HAP-1 (cell line): ENCODE results near the gene ISLR2.

ENCODE experiments used
- DNase-seq, 2 experiments: peaks; one replicate each; pipeline ENCODE4 v3.0.0-alpha.2; 2016 to 2020; ENCODE audit warnings: low spot score in 2 of 2
- H3K27me3 ChIP-seq: fragments of 250-450 bp; sonication (Bioruptor Pico); 2 replicates; pipeline ENCODE4 v1.5.1; 2020; ENCODE audit warnings: low read depth, mild to moderate bottlenecking, moderate library complexity
- H3K36me3 ChIP-seq: fragments of 250-450 bp; sonication (Bioruptor Pico); replicated peaks from 2 replicates; pipeline ENCODE4 v1.5.1; 2020; ENCODE audit warnings: mild to moderate bottlenecking
- H3K4me1 ChIP-seq: fragments of 250-450 bp; sonication (Bioruptor Pico); 2 replicates; pipeline ENCODE4 v1.5.1; 2020; ENCODE audit warnings: mild to moderate bottlenecking
- H3K4me3 ChIP-seq: fragments of 250-450 bp; sonication (Bioruptor Pico); 2 replicates; pipeline ENCODE4 v1.5.1; 2020; ENCODE audit warnings: mild to moderate bottlenecking, moderate library complexity
- H3K9me3 ChIP-seq: fragments of 250-450 bp; sonication (Bioruptor Pico); 2 replicates; pipeline ENCODE4 v1.5.1; 2020; ENCODE audit warnings: mild to moderate bottlenecking, moderate library complexity
- in situ Hi-C: fragments of 300-500 bp; cut with MboI; formaldehyde crosslinking; loops from 3 replicates; pipeline ENCODE4 v1.14.3; 2020; ENCODE audit warnings: low sequenced_read_pairs, inconsistent platforms, mixed read lengths

Gene ISLR2

DNA sequence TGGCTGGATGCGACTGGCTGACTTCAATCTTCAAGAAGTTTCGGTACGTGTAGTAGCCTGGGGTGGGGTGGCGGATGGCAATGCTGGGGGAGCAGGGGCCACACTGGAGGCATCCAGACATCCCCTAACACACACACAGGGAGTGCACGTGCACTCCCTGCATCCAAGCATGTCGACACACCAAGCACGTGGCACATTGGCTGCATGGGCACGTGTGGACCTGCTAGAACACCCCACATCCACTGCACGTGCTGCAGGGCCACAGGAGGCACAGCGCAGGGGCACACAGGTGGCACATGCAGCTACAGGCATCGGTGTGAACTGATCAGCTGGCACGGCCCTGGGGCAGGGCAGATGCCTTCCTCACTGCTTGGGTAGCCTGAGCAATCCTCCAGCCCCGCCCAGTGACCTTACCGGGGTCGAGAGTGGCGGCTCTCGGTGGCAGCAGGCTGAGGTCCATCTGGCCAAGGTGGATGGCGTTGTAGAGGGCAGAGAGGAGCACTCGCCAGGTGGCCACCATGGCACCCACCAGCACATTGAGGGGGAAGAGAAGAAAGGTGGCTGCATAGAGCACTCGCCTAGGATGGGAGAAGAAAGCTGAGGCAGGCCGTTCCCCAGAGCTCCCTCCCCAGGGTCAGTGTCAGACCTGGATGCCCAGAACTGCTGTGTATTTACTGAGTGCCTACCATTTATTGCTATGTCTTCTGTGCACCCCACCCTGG is 50.7 kb downstream of the ISLR2 start:
- H3K27me3 ChIP-seq, result peaks cover 14% of the 10 kb centered on the region
- no peaks in the 10 kb centered on the region for H3K36me3 ChIP-seq
- DNase-seq, result no peak
- no peak overlapping the region for H3K4me3 ChIP-seq
- no peaks in the 10 kb centered on the region for H3K4me1 ChIP-seq
- H3K9me3 ChIP-seq, result no peaks in the 10 kb centered on the region
- in situ Hi-C loops, result no loop called here

GRCh38 chr15:74182131-74182530 is 51.7 kb downstream of the ISLR2 start:
- no peak for DNase-seq
- Histone ChIP-seq H3K9me3 (no peaks in the 10 kb centered on the region), H3K4me1 (no peaks in the 10 kb centered on the region), H3K27me3 (peaks cover 14% of the 10 kb centered on the region), H3K36me3 (no peaks in the 10 kb centered on the region), H3K4me3 (no peak overlapping the region)
- in situ Hi-C loops, result no loop called here

DNA sequence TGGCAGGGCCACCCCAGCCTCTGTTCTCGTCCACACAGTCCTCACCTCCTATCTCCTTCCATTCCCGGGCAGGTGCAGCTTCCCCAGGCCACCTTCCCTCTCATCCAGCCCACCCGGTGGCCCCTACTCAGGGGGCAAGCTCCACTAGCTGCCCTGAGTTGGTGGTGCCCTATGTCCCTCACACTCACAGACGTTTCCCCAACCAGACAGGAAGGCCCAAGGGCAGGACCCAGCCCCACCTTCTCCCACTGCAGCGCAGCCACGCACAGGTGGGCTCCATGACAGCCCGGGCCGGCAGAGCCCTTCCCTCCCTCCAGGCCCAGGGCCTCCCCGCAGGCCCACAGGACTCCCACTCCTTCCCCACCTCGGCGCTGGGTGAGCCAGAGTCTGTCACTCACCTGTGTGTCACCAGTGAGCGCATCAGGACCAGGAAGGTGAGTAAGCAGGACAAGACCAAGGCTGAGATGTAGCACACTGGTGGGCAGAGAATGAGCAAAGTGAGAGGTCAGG is 54.3 kb downstream of the ISLR2 start:
- no peak overlapping the region for H3K4me3 ChIP-seq
- no peak for DNase-seq
- H3K27me3 ChIP-seq, result peaks cover 11% of the 10 kb centered on the region; the same call in 1 of the 2 replicates
- no peaks in the 10 kb centered on the region for H3K4me1 ChIP-seq
- no peaks in the 10 kb centered on the region for H3K9me3 ChIP-seq
- H3K36me3 ChIP-seq, result no peaks in the 10 kb centered on the region
- in situ Hi-C loops, result no loop called here

GRCh38 chr15:74185710-74186348 is 55.4 kb downstream of the ISLR2 start:
- Histone ChIP-seq H3K4me1 (no peaks in the 10 kb centered on the region), H3K27me3 (peaks cover 11% of the 10 kb centered on the region; the same call in 1 of the 2 replicates), H3K4me3 (no peak overlapping the region), H3K36me3 (no peaks in the 10 kb centered on the region), H3K9me3 (no peaks in the 10 kb centered on the region)
- in situ Hi-C loops, result no loop called here
- no peak for DNase-seq
